ENCODE data around the gene FUCA1.
"Not testable (repeated sequence)": the region's sequence is repeated elsewhere in the genome, so short reads cannot be mapped to it uniquely, and the experiment has no call there.

Gene FUCA1

DNA sequence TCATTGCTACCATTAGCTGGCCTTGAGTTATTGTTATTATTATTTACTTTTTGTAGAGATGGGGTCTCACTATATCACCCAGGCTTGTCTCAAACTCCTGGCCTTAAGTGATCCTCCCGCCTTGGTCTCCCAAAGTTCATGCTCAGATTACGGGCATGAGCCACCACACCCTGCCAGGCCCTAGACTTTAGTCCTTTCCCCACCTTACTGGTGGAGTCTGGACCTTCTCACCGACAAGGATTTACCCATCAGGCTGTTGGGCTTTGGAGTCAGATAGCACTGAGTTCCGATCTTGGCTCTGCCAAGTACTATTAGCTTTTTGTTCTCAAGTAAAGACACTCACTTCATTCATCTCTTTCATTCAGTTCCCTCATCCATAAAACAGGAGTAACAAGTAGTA is 27.9 kb upstream of the FUCA1 start:
- DNase-seq (ENCODE audit: low read depth, low spot score): no peak

DNA sequence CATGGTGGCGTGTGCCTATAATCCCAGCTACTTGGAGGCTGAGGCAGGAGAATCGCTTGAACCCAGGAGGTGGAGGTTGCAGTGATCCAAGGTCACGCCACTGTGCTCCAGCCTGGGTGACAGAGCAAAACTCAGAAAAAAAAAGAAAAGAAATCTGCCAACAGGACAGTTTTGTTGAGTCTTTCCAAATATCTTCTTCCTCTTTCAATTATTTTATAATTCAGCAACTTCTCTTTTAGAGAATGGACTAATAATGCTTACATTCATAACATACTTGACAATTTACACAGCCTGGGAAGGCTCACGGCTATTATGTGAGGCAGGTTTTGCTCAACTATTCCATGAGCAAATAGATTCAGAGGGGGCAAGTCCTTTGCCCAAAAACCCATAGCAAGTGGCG is 27.0 kb upstream of the FUCA1 start:
- DNase-seq (ENCODE audit: low read depth, low spot score): no peak

DNA sequence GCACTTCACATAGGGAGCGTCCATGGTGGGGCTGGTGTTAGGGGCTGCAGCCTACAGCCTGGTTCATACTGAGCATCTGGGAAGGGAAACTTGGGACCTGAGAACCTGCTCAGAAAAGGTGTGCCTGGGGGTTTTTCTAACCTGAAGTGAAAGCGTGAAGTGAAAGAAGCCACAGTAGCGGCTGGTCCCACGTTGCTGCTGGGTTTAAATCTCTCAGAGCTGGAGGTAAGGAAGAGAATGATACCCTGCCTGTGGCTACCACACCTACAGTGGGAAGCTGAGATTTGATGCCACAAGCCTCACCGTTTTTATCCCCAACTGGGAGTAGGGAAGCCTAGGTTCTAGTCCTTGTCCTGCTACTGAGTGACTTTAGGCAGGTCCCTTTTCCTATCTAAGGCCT is 21.0 kb upstream of the FUCA1 start:
- DNase-seq (ENCODE audit: low read depth, low spot score): no peak

DNA sequence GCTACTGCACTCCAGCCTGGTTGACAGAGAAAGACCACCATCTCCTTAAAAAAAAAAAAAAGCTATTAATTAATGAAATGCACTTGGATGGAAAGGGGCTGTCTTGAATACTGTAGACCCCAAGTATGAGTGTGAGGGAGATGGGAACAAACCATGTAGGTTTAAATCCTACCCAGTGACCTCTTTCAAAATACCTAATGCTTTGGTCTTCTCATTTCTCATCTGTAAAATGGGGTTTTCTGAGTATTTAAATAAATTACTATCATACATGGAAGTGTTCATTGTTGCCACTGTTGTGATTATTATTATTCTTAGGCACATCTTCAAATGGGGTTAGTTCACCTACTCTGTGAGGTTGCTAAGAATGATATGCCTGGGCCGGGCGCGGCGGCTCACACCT is 17.1 kb upstream of the FUCA1 start:
- no peak for DNase-seq (ENCODE audit: low read depth, low spot score)

DNA sequence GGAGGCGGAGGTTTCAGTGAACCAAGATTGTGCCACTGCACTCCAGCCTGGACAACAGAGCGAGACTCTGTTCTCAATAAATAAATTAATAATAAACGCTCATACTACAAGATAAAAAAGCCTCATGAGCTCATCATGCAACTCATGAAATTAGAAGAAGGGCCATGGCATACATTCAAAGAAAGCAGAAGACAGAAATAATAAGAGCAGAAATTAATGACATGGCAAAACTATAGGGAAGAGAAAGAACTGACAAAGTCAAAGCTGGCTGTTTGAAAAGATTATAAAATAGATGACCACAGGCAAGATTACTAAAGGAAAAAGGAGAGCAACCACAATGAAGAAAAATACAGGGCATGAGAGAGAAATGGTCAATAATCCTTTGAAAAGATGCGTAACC is 14.7 kb upstream of the FUCA1 start:
- DNase-seq (ENCODE audit: low read depth, low spot score): no peak

DNA sequence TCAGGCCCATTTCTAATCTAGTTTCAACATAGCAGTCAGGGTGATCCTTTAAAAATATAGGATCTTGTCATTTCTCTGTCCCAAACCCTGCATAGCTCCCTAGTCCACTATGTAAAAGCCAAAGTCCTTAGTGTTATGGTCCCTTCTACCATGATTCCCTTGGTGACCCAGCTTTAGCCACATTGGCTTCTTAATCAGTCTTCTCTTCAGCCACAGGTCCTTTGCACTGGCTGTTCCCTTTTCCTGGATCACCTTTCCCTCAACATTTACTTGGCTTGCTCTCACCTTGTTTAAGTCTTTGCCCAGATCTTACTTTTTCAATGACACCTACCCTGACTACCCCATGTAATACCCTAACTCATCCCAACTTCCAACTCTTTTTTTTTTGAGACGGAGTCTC is 11.7 kb upstream of the FUCA1 start:
- DNase-seq (ENCODE audit: low read depth, low spot score): no peak

DNA sequence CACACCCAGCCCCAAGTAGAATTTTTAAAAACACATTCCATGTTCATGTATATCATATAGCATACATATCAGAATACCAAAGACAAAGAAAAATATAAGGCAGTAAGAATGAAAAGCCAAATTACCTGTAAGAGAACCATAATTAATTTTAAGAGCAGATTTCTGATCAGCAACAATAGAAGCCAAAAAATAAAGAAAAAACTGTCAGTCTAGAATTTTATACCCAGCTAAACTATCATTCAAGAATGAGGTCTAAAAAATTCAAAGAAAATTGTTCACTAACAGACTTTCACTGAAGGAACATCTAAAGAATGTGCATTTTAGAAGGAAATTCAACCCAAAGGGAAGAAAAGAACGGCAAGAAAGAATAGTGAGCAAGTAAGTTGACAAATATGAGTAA is 10.6 kb upstream of the FUCA1 start:
- DNase-seq (ENCODE audit: low read depth, low spot score): no peak

DNA sequence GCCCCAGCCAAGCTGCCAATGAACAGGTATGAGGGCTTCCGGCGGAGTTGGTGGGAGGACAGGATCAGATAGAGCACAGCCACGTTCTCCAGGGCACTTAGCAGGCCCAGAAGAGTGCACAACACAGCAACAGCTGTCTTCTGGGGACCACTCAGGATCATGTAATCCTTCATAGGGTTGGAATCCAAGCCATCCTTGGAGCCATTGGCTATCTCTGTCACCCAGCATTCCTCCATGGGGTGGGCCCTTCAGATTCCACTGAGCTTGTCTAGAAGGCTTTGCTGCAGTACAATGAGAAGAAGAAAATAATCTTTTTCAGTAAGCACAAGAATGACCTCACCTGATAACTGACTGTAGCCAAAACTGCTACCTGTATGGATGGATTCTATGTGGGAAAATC is 7.3 kb upstream of the FUCA1 start:
- DNase-seq (ENCODE audit: low read depth, low spot score): no peak

DNA sequence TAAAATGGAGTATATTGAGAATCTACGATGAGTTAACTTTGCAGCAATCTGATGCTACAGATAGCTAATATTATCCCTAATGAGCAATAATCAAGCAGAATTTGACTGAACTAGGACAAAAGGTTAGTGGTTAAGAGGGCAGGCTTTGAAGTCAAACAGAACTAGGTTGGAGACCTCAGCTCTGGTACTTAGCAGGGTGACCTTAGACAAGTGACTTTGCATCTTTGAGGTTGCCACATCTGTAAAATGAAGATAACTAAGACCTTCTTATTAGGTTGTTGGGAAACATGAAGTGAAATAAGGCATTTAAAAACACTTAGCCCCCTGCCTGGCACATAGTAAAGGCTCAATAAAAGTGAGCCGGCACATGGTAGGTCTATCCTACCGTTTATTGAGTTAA is 4.3 kb upstream of the FUCA1 start:
- DNase-seq (ENCODE audit: low read depth, low spot score): no peak

DNA sequence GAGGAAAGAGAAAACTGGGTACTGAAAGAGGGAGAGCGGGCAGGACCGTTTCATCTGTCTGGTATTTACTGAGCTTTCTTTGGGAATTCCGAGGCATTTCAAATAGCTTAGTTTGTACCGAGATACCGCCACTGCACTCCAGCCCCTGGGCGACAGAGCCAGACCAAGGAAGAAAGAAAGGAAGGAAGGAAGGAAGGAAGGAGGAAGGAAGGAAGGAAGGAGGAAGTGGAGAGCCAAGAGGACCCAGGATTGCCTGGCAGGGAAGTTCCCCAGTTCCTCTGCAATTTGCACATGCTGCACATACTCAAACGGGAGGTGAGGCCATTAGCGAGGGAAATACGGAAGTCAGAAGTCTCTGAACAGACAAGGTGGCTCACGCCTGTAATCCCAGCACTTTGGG is 961 bp upstream of the FUCA1 start:
- DNase-seq (ENCODE audit: low read depth, low spot score): no peak

DNA sequence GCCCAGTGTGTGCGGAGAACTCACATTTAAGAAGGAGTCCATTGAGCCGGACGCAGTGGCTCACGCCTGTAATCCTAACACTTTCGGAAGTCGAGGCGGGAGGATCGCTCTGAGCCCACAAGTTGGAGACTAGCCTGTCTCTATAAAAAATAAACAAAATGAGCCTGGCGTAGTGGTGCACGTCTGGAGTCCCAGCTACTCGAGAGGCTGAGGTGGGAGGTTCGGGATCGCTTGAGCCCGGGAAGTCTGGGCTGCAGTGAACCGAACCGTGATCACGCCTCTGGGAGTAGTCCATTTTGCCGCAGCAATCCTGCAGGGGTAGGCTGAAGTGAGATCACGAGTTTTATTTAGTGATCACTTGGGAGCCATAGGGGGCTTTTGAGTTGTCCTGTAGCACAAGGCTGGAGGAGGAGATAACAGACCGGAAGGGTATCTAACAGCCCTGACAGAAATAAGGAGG is 497 bp upstream of the FUCA1 start:
- no peak for DNase-seq (ENCODE audit: low read depth, low spot score)

DNA sequence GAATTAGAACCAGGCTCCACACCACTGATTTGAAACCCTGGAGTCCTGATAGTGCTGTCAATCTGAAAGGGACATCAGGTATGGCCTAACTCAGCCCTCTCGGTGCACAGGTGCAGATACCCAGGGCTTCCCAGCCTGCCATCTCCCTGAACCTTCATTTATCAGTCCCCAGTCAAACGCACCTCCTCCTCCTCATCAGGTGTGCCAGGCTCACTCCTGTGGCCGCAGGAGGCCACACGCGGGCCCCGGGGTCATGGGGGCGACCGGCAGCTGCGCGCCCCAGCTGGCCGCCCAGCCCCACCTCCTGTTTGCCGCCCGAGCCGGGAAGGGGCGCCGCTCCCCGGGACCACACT is 572 bp downstream of the FUCA1 start:
- no peak for DNase-seq (ENCODE audit: low read depth, low spot score)

DNA sequence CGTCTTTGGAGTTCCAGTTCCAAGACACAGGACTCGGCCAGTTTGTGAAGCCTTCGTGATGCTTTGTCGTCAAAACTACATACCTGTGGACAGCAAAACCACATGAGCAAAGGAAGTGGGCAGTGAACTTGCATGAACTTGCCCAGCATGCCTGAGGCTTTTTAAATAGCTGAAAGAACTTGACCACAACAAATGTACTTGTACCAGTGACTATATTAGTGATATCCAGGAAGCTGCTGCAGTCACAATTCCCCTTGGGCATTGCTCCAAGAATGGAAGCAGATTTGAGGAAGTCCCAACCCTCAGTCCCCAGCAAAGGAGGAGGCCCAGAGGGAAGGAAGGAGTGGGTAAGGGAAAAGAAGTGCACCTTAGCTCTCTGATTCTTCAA is 2.6 kb downstream of the FUCA1 start:
- no peak for DNase-seq (ENCODE audit: low read depth, low spot score)

DNA sequence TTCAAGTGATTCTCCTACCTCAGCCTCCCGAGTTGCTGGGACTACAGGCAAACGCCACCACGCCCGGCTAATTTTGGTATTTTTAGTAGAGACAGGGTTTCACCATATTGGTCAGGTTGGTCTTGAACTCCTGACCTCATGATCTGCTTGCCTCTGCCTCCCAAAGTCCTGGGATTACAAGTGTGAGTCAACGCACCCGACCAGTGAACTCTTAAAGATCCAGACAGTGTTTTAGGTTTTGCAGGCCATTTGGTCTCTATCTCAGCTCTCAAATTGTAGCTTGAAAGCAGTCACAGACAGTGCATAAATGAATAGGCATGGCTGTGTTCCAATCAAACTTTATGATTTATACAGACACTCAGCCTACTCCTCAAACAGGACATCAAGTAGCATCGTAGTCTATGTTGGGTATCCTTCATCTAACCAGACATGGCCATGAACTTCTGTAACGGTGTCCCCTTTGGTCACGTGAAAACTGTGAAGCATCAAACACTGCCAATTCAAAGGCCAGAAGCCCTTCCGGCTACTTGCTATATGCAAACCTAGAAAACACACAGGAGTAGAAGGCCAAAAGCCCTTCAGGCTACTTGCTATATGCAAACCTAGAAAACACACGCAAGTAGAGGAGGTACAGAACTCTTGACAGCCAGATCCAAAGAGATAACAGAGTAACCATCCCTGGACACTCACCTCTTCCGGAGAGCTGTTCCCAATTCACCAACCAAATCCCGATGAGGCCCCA is 3.1 kb downstream of the FUCA1 start:
- no peak for DNase-seq (ENCODE audit: low read depth, low spot score)

DNA sequence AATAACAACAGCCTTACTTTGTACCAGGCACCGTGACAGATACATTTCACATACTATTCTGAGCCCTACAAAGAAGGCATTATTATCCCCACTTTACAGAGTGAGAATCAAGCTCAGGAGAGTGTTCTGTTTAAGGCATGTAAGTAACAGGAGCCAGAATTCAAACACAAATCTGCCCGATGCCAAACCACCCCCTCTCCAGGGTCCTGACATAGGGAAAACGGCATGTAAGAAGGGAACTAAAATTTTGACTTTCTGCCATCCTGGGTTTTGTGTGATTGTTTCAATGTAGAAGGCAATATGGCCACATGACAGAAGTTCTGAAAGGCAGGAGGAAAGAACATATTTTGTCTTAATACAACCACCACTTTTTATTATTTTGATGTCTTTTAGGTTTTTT is 5.5 kb downstream of the FUCA1 start:
- no peak for DNase-seq (ENCODE audit: low read depth, low spot score)

DNA sequence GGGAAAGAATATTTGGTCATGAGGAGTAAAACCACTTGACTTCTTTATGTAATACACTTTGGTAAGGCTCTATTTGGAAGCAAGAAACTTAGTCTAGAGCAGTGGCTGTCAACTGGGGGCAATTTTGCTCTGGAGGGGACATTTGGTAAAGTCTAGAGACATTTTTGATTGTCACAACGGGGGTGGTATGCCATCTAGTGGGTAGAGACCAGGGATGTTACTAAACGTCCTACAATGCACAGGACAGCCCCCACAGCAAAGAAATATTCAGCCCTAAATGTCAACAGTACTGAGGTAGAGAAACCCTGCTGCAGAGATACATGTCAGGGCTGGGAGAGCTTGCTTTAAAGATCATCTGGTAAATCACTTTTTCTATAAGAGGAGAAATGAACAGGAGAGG is 13.5 kb downstream of the FUCA1 start:
- no peak for DNase-seq (ENCODE audit: low read depth, low spot score)

DNA sequence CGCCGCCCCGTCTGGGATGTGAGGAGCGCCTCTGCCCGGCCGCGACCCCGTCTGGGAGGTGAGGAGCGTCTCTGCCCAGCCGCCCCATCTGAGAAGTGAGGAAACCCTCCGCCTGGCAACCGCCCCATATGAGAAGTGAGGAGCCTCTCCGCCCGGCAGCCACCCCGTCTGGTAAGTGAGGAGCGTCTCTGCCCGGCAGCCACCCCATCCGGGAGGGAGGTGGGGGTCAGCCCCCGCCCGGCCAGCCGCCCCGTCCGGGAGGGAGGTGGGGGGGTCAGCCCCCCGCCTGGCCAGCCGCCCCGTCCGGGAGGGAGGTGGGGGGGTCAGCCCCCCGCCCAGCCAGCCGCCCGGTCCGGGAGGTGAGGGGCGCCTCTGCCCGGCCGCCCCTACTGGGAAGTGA is 15.0 kb downstream of the FUCA1 start:
- not testable (repeated sequence) for DNase-seq (ENCODE audit: low read depth, low spot score)

DNA sequence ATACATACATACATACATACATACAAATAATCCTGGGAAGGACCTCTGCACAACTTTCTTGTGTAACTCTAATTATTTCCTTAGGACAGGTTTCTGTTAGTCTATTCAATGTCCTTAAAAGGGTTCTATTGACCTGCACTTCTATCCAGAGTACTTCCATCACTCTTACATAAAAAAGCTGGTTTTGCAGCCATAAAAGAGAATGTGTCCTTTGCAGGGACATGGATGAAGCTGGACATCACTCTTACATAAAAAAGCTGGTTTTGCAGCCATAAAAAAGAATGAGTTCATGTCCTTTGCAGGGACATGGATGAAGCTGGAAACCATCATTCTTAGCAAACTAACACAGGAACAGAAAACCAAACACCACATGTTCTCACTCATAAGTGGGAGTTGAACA is 16.7 kb downstream of the FUCA1 start:
- DNase-seq (ENCODE audit: low read depth, low spot score): not testable (repeated sequence)

DNA sequence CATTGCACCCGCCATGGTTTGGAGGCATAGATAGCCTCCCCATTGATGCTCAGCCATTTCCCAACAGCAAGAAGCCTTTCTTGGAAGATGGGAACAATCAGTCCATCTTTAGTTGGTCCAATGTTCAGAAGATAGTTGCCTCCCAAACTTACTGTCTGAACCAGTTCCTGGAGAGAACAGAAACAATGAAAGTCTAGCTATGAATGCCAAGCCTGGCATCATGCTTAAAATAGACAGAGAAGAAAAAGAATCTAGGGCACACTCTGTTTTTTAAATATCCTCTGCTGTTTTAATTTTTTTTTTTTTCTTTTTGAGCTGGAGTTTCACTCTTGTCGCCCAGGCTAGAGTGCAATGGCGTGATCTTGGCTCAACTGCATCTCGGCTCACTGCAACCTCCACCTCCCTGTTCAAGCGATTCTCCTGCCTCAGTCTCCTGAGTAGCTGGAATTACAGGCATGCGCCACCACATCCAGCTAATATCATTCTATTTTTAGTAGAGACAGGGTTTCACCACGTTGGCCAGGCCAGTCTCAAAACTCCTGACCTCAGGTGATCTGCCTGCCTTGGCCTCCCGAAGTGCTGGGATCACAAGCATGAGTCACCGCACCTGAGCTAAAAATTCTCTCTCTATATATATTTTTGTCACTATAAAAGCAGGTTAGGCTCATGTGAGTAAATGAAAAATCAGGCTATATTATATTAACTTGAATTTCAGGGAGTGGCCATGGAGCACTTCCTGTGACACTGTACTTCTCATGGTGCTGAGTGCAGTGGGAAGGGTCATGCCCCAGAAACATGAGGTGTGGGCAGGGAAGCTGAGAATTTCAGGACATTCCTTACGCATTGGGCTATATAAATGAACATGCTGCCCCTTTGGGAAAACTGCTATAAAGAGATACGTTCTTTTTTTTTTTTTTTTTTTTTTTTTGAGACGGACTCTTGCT is 19.1 kb downstream of the FUCA1 start:
- DNase-seq (ENCODE audit: low read depth, low spot score): no peak

DNA sequence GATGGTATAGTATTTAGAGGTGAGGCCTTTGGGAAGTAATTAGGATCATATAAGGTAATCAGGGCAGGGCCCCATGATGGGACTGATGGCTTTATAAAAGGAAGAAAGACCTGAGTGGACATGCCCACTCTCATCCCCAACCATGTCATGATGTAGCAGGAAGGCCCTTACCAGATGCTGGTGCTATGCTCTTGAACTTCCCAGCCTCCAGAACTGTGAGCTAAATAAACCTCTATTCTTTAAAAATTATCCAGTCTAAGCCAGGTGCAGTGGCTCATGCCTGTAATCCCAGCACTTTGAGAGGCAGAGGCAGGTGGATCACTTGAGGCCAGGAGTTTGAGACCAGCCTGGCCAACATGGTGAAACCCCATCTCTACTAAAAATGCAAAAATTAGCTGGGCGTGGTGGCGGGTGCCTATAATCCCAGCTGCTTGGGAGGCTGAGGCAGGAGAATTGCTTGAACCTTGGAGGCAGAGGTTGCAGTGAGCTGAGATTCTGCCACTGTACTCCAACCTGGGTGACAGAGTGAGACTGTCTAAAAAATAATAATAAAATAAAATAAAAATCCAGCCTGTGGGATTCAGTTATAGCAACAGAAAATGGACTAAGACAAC is 20.5 kb downstream of the FUCA1 start:
- DNase-seq (ENCODE audit: low read depth, low spot score): not testable (repeated sequence)

DNA sequence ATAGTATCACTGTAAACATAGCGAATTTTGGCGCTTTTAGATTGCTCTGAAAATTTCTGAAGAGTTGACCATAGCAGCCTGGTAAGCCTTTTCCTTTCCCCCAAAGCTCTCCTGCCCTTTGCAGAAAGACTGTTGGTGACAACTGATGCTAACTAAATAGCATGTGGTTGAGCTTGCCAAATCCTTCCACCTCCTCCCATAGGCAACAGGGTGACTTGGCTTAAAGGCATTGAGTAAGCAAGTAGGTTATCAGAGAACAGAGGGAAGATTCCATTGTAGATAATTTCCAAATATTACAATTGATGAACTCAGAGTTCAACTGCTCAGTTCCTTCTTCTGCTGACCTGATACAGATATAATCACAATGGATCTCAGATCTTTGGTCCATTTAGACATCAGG is 22.9 kb downstream of the FUCA1 start:
- DNase-seq (ENCODE audit: low read depth, low spot score): no peak

DNA sequence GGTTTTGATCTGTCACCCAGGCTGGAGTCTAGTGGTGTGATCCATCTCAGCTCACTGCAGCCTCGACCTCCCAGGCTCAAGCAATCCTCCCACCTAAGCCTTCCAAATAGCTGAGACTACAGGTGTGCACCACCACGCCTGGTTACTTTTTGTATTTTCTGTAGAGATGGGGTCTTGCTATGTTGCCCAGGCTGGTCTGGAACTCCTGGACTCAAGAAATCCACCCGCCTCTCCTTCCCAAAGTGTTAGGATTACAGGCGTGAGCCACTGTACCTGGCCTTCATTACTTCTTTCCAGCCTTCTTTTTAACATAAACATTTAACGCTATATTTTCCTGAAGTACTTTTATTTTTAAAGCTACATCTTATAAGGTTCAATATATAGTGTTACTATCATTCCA is 24.4 kb downstream of the FUCA1 start:
- DNase-seq (ENCODE audit: low read depth, low spot score): no peak

DNA sequence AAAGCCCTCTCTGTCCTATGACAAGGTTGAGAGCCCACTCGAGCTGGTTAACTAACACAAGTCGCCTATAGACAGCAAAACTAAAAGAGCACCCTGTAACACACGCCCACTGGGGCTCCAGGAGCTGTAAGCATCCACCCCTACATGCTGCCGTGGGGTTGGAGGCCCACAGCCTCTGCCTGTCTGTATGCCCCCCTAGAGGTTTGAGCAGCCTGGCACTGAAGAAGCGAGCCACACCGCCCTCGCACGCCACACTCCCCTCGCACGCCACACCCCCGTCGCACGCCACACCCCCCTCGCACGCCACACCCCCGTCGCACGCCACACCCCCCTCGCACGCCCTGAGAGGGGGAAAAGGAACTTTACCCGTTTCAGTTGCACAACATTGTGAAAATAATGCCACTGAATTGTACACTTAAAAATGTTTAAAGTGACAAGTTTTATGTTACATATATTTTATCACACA is 29.7 kb downstream of the FUCA1 start:
- no peak for DNase-seq (ENCODE audit: low read depth, low spot score)
